BE2C (cell line): ENCODE data around the gene MROH2B.

Experiments used
- DNase-seq: peaks from one replicate; pipeline ENCODE4 v3.0.0-alpha.2; 2020
- H3K27me3 ChIP-seq: fragments of 250-450 bp; sonication (Bioruptor Pico); 2 replicates; pipeline ENCODE4 v1.5.1; 2020; ENCODE audit warnings: mild to moderate bottlenecking
- H3K36me3 ChIP-seq: fragments of 250-450 bp; sonication (Bioruptor Pico); 2 replicates; pipeline ENCODE4 v1.5.1; 2020; ENCODE audit warnings: mild to moderate bottlenecking
- H3K4me1 ChIP-seq: fragments of 250-450 bp; sonication (Bioruptor Pico); 2 replicates; pipeline ENCODE4 v1.5.1; 2020
- H3K4me3 ChIP-seq: 2 replicates; pipeline ENCODE4 v1.5.1; 2011; ENCODE audit warnings: low read depth, low read length
- H3K9me3 ChIP-seq: fragments of 250-450 bp; sonication (Bioruptor Pico); 2 replicates; pipeline ENCODE4 v1.5.1; 2020
- CTCF ChIP-seq: IDR thresholded peaks from 2 replicates; pipeline ENCODE4 v1.5.1; 2012; ENCODE audit warnings: mild to moderate bottlenecking, low read depth, low read length

Gene MROH2B

GRCh38 chr5:41083306-41083705, 12.2 kb upstream of the MROH2B start:
- H3K4me1 ChIP-seq = no peaks in the 10 kb centered on the region
- no peak for DNase-seq
- no peak for TF ChIP-seq CTCF
- no peaks in the 10 kb centered on the region for H3K36me3 ChIP-seq
- H3K9me3 ChIP-seq = no peaks in the 10 kb centered on the region
- no peaks in the 10 kb centered on the region for H3K27me3 ChIP-seq
- H3K4me3 ChIP-seq = no peak overlapping the region

GRCh38 chr5:41071975-41072374, 833 bp upstream of the MROH2B start:
- Histone ChIP-seq H3K4me1 (peaks cover 6% of the 10 kb centered on the region; the same call in 1 of the 2 replicates), H3K27me3 (no peaks in the 10 kb centered on the region), H3K4me3 (no peak overlapping the region), H3K9me3 (no peaks in the 10 kb centered on the region), H3K36me3 (no peaks in the 10 kb centered on the region)
- no peak for DNase-seq
- TF ChIP-seq CTCF = no peak

GRCh38 chr5:41067714-41068568, 3.2 kb downstream of the MROH2B start:
- H3K4me3 ChIP-seq = no peak overlapping the region
- DNase-seq = peak; percentile 18
- no peak for TF ChIP-seq CTCF
- no peaks in the 10 kb centered on the region for H3K36me3 ChIP-seq
- no peaks in the 10 kb centered on the region for H3K9me3 ChIP-seq
- no peaks in the 10 kb centered on the region for H3K27me3 ChIP-seq
- peaks cover 6% of the 10 kb centered on the region; the same call in 1 of the 2 replicates for H3K4me1 ChIP-seq

GRCh38 chr5:41065691-41066335, 5.3 kb downstream of the MROH2B start:
- H3K4me1 ChIP-seq = peaks cover 6% of the 10 kb centered on the region; the same call in 1 of the 2 replicates
- no peak for DNase-seq
- H3K36me3 ChIP-seq = no peaks in the 10 kb centered on the region
- H3K27me3 ChIP-seq = no peaks in the 10 kb centered on the region
- H3K9me3 ChIP-seq = no peaks in the 10 kb centered on the region
- TF ChIP-seq CTCF = no peak
- no peak overlapping the region for H3K4me3 ChIP-seq

- H3K4me1 ChIP-seq = no peaks in the 10 kb centered on the region
- no peaks in the 10 kb centered on the region for H3K27me3 ChIP-seq
- H3K9me3 ChIP-seq = no peaks in the 10 kb centered on the region
- no peak for DNase-seq
- no peak for TF ChIP-seq CTCF
- H3K4me3 ChIP-seq = no peak overlapping the region
- H3K36me3 ChIP-seq = no peaks in the 10 kb centered on the region
Observed at GRCh38 chr5:41057940-41058339, 13.2 kb downstream of the MROH2B start.

GRCh38 chr5:41057231-41057630, 13.9 kb downstream of the MROH2B start:
- H3K36me3 ChIP-seq = no peaks in the 10 kb centered on the region
- no peak overlapping the region for H3K4me3 ChIP-seq
- H3K9me3 ChIP-seq = no peaks in the 10 kb centered on the region
- TF ChIP-seq CTCF = no peak
- H3K27me3 ChIP-seq = no peaks in the 10 kb centered on the region
- H3K4me1 ChIP-seq = no peaks in the 10 kb centered on the region
- DNase-seq = no peak
